Brain microvascular endothelial cell (primary cell): Measurements from ENCODE around the gene COL27A1.

ENCODE experiments used
- DNase-seq: peaks from one replicate; pipeline ENCODE4 v3.0.0-alpha.2; 2020
- H3K27ac ChIP-seq: fragments of 250-450 bp; sonication (Bioruptor Pico); 2 replicates; pipeline ENCODE4 v1.5.1; 2020; ENCODE audit warnings: mild to moderate bottlenecking, moderate library complexity
- H3K27me3 ChIP-seq: fragments of 250-450 bp; sonication (Bioruptor Pico); replicated peaks from 2 replicates; pipeline ENCODE4 v1.5.1; 2020; ENCODE audit warnings: mild to moderate bottlenecking
- H3K36me3 ChIP-seq: fragments of 250-450 bp; sonication (Bioruptor Pico); replicated peaks from 2 replicates; pipeline ENCODE4 v1.5.1; 2020; ENCODE audit warnings: mild to moderate bottlenecking
- H3K4me3 ChIP-seq: 2 replicates; pipeline ENCODE4 v1.5.1; 2011; ENCODE audit warnings: low read depth, mild to moderate bottlenecking, control low read depth, low read length, moderate library complexity
- in situ Hi-C: cut with HindIII; loops from 2 replicates; pipeline ENCODE4 v1.10.0; 2017; ENCODE audit warnings: low sequenced_read_pairs, low pct_ligation_motif_present
- TF ChIP-seq, protein P1 (sequence below): IDR thresholded peaks from 2 replicates; pipeline ENCODE4 v1.5.1; 2011; ENCODE audit warnings: low read depth, mild to moderate bottlenecking, moderate library complexity, low read length, control low read depth, inconsistent platforms; ENCODE audit errors: missing control alignments

Gene COL27A1

DNA sequence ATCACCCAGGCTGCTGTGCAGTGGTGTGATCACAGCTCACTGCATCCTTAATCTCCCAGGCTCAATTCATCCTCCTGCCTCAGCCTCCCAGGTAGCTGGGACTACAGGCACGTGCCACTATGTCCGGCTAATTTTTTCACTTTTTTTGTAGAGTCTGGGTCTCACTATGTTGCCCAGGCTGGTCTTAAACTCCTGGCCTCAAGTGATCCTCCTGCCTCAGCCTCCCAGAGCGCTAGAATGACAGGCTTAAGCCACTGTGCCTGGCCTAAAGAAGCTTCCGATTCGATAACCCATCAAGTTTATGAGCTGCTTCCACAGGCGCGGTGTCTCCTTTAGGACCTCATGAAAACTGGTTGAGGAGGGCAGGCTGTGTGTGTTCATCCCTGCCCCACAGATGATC is 16.2 kb downstream of the COL27A1 start:
- TF ChIP-seq, protein P1, sequence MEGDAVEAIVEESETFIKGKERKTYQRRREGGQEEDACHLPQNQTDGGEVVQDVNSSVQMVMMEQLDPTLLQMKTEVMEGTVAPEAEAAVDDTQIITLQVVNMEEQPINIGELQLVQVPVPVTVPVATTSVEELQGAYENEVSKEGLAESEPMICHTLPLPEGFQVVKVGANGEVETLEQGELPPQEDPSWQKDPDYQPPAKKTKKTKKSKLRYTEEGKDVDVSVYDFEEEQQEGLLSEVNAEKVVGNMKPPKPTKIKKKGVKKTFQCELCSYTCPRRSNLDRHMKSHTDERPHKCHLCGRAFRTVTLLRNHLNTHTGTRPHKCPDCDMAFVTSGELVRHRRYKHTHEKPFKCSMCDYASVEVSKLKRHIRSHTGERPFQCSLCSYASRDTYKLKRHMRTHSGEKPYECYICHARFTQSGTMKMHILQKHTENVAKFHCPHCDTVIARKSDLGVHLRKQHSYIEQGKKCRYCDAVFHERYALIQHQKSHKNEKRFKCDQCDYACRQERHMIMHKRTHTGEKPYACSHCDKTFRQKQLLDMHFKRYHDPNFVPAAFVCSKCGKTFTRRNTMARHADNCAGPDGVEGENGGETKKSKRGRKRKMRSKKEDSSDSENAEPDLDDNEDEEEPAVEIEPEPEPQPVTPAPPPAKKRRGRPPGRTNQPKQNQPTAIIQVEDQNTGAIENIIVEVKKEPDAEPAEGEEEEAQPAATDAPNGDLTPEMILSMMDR, result no peak
- Histone ChIP-seq H3K36me3 (no peaks in the 10 kb centered on the region), H3K4me3 (no peak overlapping the region), H3K27me3 (no peaks in the 10 kb centered on the region), H3K27ac (no peak overlapping the region)
- in situ Hi-C loops, result no loop called here
- DNase-seq, result no peak

DNA sequence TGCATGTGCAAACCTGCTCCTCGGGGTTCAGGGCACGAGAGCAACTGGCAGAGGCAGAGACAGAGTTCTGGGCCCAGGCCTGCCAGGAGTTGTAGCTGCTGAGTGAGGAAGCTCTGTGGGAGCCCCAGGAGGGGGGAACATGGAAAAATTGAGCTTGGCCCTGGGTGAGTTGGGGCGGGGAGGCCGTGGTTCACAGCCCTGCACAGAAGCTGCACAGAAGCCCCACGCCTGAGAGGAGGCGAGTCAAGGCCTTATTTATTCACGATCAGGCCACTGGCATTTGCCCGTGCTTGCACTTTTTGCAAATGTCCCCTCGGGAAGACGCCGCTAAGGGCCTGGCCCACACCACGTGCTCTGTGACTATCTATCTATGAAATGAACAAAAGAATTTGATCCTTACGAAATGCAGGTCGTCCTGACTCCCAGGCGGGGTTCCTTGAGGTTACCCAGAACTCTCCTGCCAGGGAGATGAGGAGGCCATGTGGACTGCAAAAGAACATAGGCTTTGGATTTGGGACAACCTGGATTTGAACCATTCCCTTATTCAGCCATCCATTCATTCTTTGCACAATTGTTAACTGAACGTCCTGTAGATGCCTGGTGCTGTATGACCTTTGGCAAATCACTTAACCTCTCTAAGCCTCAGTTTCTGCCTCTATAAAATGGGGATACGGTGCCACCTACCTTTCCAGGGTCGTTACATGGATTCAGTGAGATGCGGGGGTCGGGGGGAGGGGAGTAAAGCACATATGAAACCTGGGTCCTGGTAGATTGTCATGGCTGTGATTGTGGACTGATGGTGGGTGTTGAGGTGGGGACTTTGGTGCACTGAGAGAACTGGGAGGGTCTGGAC is 17.9 kb downstream of the COL27A1 start:
- Histone ChIP-seq H3K36me3 (no peaks in the 10 kb centered on the region), H3K27me3 (no peaks in the 10 kb centered on the region), H3K27ac (no peak overlapping the region), H3K4me3 (no peak overlapping the region)
- in situ Hi-C loops, result no loop called here
- no peak for DNase-seq
- TF ChIP-seq, protein P1, result no peak

DNA sequence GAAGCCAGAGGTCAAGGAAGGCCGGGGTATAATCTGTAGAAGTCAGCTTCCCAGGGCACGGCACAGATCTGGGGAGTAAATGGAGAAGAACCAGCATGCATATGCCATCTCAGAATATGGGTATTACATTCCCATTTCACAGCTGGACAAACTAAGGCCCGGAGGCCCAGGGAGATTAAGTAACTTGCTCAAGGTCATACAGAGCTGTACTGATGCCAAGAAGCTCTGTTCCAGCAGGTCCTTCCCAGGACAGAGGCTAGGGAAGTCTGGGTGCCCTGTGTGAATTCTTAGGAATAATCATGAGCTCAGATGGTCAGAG is 19.2 kb downstream of the COL27A1 start:
- in situ Hi-C loops, result no loop called here
- TF ChIP-seq, protein P1, result no peak

DNA sequence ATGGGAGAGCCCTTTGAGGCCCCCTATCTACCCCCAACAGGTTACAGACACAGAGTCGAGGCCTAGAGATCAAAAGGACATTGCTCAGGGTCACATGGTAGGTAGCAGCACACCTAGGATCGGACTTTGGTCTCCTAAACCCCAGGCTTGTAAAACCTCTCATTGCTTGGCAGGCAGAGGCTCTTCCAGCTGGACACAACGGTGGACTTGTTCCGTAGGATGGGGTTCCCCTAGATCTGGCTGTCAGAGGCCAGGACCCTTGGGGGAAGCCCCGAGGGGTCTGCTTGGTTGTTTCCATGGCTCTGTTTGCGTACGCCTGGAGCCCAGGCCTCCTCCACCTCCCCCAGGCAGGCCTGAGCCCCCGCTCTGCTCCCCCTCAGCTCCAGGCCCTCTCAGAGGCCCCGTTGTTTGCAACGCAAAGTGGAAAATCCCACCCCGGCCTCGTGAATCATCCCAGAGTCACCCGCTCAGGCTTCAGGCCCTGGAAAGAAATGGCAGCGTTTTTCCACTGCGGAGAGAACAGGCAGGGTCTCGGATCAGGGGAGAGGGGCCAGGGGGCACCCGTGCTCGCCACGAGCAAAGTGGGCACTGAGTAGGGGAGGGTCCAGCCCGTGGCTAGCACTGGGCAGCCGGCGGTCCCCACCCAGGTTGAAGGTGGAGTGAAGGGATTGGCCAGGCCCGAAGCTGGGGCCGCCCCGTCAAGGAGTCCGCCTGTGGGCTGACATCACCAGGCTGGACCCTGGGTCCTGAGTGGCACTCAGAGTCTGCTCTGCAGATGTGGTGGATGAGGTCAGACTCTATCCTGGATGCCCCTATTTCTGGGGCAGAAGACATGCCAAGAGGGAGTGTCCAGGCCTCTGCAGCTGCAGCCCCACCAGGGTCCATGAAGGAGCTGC is 19.8 kb downstream of the COL27A1 start:
- Histone ChIP-seq H3K27ac (no peak overlapping the region), H3K27me3 (no peaks in the 10 kb centered on the region), H3K36me3 (no peaks in the 10 kb centered on the region), H3K4me3 (no peak overlapping the region)
- in situ Hi-C loops, result no loop called here
- TF ChIP-seq, protein P1, result no peak
- no peak for DNase-seq

More for the DNA sequence above, 19.2 kb downstream of the COL27A1 start:
- H3K27me3 ChIP-seq, result no peaks in the 10 kb centered on the region
- DNase-seq, result no peak
- H3K36me3 ChIP-seq, result no peaks in the 10 kb centered on the region
- H3K27ac ChIP-seq, result no peak overlapping the region
- H3K4me3 ChIP-seq, result no peak overlapping the region

DNA sequence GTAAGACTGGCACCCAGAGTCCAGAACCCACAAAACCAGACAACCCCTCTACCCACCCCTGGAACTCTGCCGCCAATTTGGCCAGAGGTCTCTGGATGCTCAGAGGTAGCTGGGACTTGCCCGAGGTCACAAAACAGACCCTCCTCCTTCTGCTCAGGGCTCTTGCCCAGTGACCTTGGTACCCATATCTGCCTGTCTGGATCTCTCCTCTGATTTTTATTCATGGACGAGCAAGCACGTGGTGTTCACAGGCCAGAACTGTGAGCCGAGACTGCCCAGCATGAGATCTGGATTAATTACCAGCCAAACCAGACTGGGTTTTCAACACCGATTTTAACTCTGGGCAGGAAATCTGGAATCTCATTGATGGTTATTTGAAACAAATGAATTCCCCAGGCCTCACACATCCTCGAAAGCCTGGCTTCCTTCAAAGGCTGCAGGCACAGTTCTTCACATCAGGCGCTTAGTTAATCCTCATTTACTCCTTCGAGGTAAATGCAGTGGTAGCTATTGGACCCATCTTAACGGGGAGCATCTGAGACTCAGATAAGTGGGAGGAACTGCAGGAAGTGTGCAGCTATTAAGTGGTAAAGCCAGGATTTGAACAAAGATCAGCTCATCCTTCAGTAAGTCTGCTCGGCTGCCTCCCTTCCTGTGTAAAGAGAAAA is 21.4 kb downstream of the COL27A1 start:
- in situ Hi-C loops, result no loop called here
- DNase-seq, result no peak
- Histone ChIP-seq H3K27ac (no peak overlapping the region), H3K4me3 (no peak overlapping the region), H3K36me3 (no peaks in the 10 kb centered on the region), H3K27me3 (no peaks in the 10 kb centered on the region)
- TF ChIP-seq, protein P1, result no peak
